Dermis lymphatic vessel endothelial cell (primary cell): ENCODE measurements around the gene IL6ST. TPM values are rescaled to one million over a fixed set of nuclear protein-coding genes. Genes with fewer than 3 reads are reported as not detected.

Source experiments
- total RNA-seq: library from RNA; depleted of rRNA; stranded (reverse); fragments of >200 nt; gene quantifications from 2 replicates; pipeline ENCODE4 v1.2.1, GENCODE V29; 2014

IL6ST gene
- 908 and 1,132 TPM in 2 replicates for total RNA-seq

GRCh38 chr5:55994495-55994997 lies at the start of gene IL6ST:
IL6ST (minus strand) TSS chr5:55994963; CDS start chr5:55976278, 18,685 bp downstream.

Other genes with a start within 250 kb of the IL6ST start
- 0.11 and 0.17 TPM in 2 replicates for gene IL31RA, start 143.6 kb downstream of the IL6ST start, total RNA-seq
- 2.9 and 3.0 TPM in 2 replicates for gene ANKRD55, start 238.4 kb upstream of the IL6ST start, total RNA-seq